Sigmoid colon (tissue), 7 donors: ENCODE measurements around the gene TTC9C. TPM values are rescaled to one million over a fixed set of nuclear protein-coding genes. Genes with fewer than 3 reads are reported as not detected.
"Not testable (repeated sequence)": the region's sequence is repeated elsewhere in the genome, so short reads cannot be mapped to it uniquely, and the experiment has no call there.

Source experiments
- DNase-seq: peaks from one replicate; pipeline ENCODE4 v3.0.0-alpha.2; 2019
- H3K27ac ChIP-seq, 4 donors: fragments of 200-600 bp; sonication (generic); one replicate each; pipeline ENCODE4 v1.5.1; 2016 to 2019; ENCODE audit warnings: mild to moderate bottlenecking in 1 of 4
- H3K27me3 ChIP-seq, 3 donors: fragments of 200-600 bp; sonication (generic); one replicate each; pipeline ENCODE4 v1.5.1; 2019; ENCODE audit warnings: mild to moderate bottlenecking in 1 of 3
- H3K36me3 ChIP-seq, 4 donors: fragments of 200-600 bp; sonication (generic); one replicate each; pipeline ENCODE4 v1.5.1; 2016 to 2019
- H3K4me1 ChIP-seq, 4 donors: fragments of 200-600 bp; sonication (generic); one replicate each; pipeline ENCODE4 v1.5.1; 2017 to 2019
- H3K4me3 ChIP-seq, 4 donors: fragments of 200-600 bp; sonication (generic); one replicate each; pipeline ENCODE4 v1.5.1; 2017 to 2019; ENCODE audit warnings: mild to moderate bottlenecking in 2 of 4, moderate library complexity in 1 of 4
- H3K9me3 ChIP-seq, 4 donors: fragments of 200-600 bp in 3 of 4; sonication (generic) in 3 of 4; one replicate each; pipeline versions ENCODE4 v1.5.1 to v1.6.1; 2013 to 2019
- CTCF ChIP-seq, 4 experiments: fragments of 450-650 bp in 3 of 4; fragments of 200-600 bp in 1 of 4; IDR thresholded peaks; one replicate each; pipeline ENCODE4 v1.5.1; 2016 to 2019; ENCODE audit warnings: antibody characterized with exemption in 4 of 4, mild to moderate bottlenecking in 3 of 4, moderate library complexity in 2 of 4
- EP300 ChIP-seq, 4 donors: sonication (generic); formaldehyde crosslinking; IDR thresholded peaks; one replicate each; pipeline ENCODE4 v1.6.1; 2017; ENCODE audit warnings: antibody characterized with exemption in 4 of 4
- POLR2A ChIP-seq, 2 donors: fragments of 450-650 bp; IDR thresholded peaks; one replicate each; pipeline ENCODE4 v1.6.1; 2016; ENCODE audit warnings: antibody characterized with exemption in 2 of 2, mild to moderate bottlenecking in 2 of 2, moderate library complexity in 2 of 2
- POLR2AphosphoS5 ChIP-seq, 4 donors: sonication (generic); formaldehyde crosslinking; IDR thresholded peaks; one replicate each; pipeline ENCODE4 v1.6.1; 2017; ENCODE audit warnings: antibody characterized with exemption in 4 of 4
- WGBS, 2 donors: extraction: QIAGEN DNeasy Blood & Tissue Kit; methylation state at CpG; one replicate each; pipeline ENCODE4 v1.1.7; 2013; 5-methylcytosine and 5-hydroxymethylcytosine counted together
- intact Hi-C: fragments of 100-400 bp; cut with DNase I; formaldehyde crosslinking; loops from one replicate; pipeline ENCODE4 v1.15.1; 2023
- polyA plus RNA-seq, 3 donors: library from polyadenylated mRNA; stranded (reverse); fragments of 200-250 nt; gene quantifications; one replicate each; pipeline ENCODE4 v1.2.3, GENCODE V29; 2013
- total RNA-seq, 4 donors: library from RNA; depleted of rRNA; stranded (reverse); fragments of >200 nt; gene quantifications; one replicate each; pipeline ENCODE4 v1.1.0, GENCODE V29; 2016
- donor health status: healthy with polysubstance abuse.
- donor health status: Bipolar disorder and iron deficiency.
- donor health status: healthy.

The TTC9C gene
- total and polyA plus RNA-seq, 7 donors = 21.9 to 39.9 (median 27.6) TPM

GRCh38 chr11:62727165-62727871 lies 968 bp upstream of the TTC9C start, which contains the start of gene HNRNPUL2:
Gene HNRNPUL2 (minus strand): TSS chr11:62727457. CDS start chr11:62727156, 301 bp downstream.
- Histone ChIP-seq H3K4me3 (peak within 1 kb of the TSS; percentile 84 to 98 (median 94)), H3K36me3 (peaks cover 13 to 23% (median 17%) of the 10 kb centered on the region in 4 donors), H3K4me1 (peaks cover 0 to 60% (median 55%) of the 10 kb centered on the region in 4 donors), H3K27ac (peak within 1 kb of the TSS; percentile 96 to 97 (median 96)), H3K27me3 (no peaks in the 10 kb centered on the region), H3K9me3 (no peaks in the 10 kb centered on the region)
- TF ChIP-seq EP300 (IDR thresholded peaks at IDR 0.05) (no peak), POLR2AphosphoS5 (IDR thresholded peaks at IDR 0.05) (peak; percentile 95 to 99 (median 98)), POLR2A (IDR thresholded peaks at IDR 0.05) (peak; percentile 87 to 96), CTCF (IDR thresholded peaks at IDR 0.05) (no peak)
- DNase-seq = peak; percentile 99
- intact Hi-C loops = loop anchor here (5.0 kb wide), 3 partner anchors 45 to 105 kb away; partner anchors contain the start of genes B3GAT3, STX5, TAF6L and TEX54
- 0% methylated on average over 72 of the region's 72 CpGs for WGBS, 2 donors

GRCh38 chr11:62727872-62728170 lies 465 bp upstream of the TTC9C start:
- intact Hi-C loops = loop anchor here (2.0 to 5.0 kb wide), 4 partner anchors 25 to 106 kb away; partner anchors contain the start of genes B3GAT3, STX5, TAF6L and TEX54
- Histone ChIP-seq H3K36me3 (peaks cover 8 to 22% (median 12%) of the 10 kb centered on the region in 4 donors), H3K4me3 (peak overlapping the region; percentile 84 to 98 (median 94)), H3K27me3 (no peaks in the 10 kb centered on the region), H3K9me3 (no peaks in the 10 kb centered on the region), H3K4me1 (peaks cover 0 to 64% (median 55%) of the 10 kb centered on the region in 4 donors), H3K27ac (peak overlapping the region; percentile 96 to 97 (median 96))
- DNase-seq = peak; percentile 94
- TF ChIP-seq EP300 (IDR thresholded peaks at IDR 0.05) (no peak), POLR2A (IDR thresholded peaks at IDR 0.05) (no peak), POLR2AphosphoS5 (IDR thresholded peaks at IDR 0.05) (no peak), CTCF (IDR thresholded peaks at IDR 0.05) (no peak)
- 0% methylated on average over 20 of the region's 20 CpGs for WGBS, 2 donors

GRCh38 chr11:62730076-62730475 lies 1.8 kb downstream of the TTC9C start:
- 76 to 89% methylated on average over 14 of the region's 14 CpGs for WGBS, 2 donors
- DNase-seq, H3K9me3 ChIP-seq, intact Hi-C loops, H3K27me3 ChIP-seq: not testable (repeated sequence)
- Histone ChIP-seq H3K36me3 (peaks cover 0 to 28% (median 6%) of the 10 kb centered on the region in 4 donors), H3K4me1 (peaks cover 0 to 46% (median 36%) of the 10 kb centered on the region in 4 donors), H3K4me3 (peak overlapping the region in 1 of 4 donors; percentile 98), H3K27ac (peak overlapping the region in 3 of 4 donors; percentile 96 to 97 (median 97))

GRCh38 chr11:62732830-62733229 lies 4.5 kb downstream of the TTC9C start:
- Histone ChIP-seq H3K4me1 (peaks cover 0 to 34% (median 24%) of the 10 kb centered on the region in 4 donors), H3K27ac (no peak overlapping the region), H3K4me3 (no peak overlapping the region), H3K27me3 (no peaks in the 10 kb centered on the region), H3K36me3 (peaks cover 0 to 56% (median 18%) of the 10 kb centered on the region in 4 donors), H3K9me3 (no peaks in the 10 kb centered on the region)
- WGBS, 2 donors = 74 to 88% methylated on average over 2 of the region's 2 CpGs
- DNase-seq = no peak
- intact Hi-C loops = no loop called here
- TF ChIP-seq POLR2A (IDR thresholded peaks at IDR 0.05) (no peak), EP300 (IDR thresholded peaks at IDR 0.05) (no peak), CTCF (IDR thresholded peaks at IDR 0.05) (no peak), POLR2AphosphoS5 (IDR thresholded peaks at IDR 0.05) (no peak)

GRCh38 chr11:62737196-62737595 lies 8.9 kb downstream of the TTC9C start:
- peaks cover 0 to 7% (median 0%) of the 10 kb centered on the region in 4 donors for H3K4me1 ChIP-seq
- no peaks in the 10 kb centered on the region for H3K27me3 ChIP-seq
- H3K9me3 ChIP-seq = no peaks in the 10 kb centered on the region
- TF ChIP-seq POLR2A (IDR thresholded peaks at IDR 0.05) = no peak
- TF ChIP-seq POLR2AphosphoS5 (IDR thresholded peaks at IDR 0.05) = no peak
- TF ChIP-seq CTCF (IDR thresholded peaks at IDR 0.05) = no peak
- TF ChIP-seq EP300 (IDR thresholded peaks at IDR 0.05) = no peak
- H3K36me3 ChIP-seq = peaks cover 9 to 92% (median 42%) of the 10 kb centered on the region in 4 donors
- intact Hi-C loops = no loop called here
- no peak overlapping the region for H3K4me3 ChIP-seq
- no peak for DNase-seq
- H3K27ac ChIP-seq = no peak overlapping the region
